K562 (cell line): ENCODE data around the gene GFOD2. TPM values are rescaled to one million over a fixed set of nuclear protein-coding genes. Genes with fewer than 3 reads are reported as not detected.

Experiments used
- ATAC-seq: fragments of 200-7000 bp; cut with Tn5 transposase; 3 replicates; pipeline ENCODE4 v1.9.1; 2020; ENCODE audit warnings: moderate library complexity
- BruUV-seq: library from RNA; stranded (reverse); fragments of 400-500 nt; replicated peaks from 2 replicates; lab custom pipeline; 2021; lab: Mats Ljungman, UMichigan
- CTCF ChIA-PET: fragments of 300-600 bp; formaldehyde crosslinking; extraction: SDS; loops from one replicate; lab custom pipeline; 2021; ENCODE audit warnings: low intra/inter-chr PET ratio; lab: Yijun Ruan, JAX
- POLR2A ChIA-PET: fragments of 300-600, 350-650 bp; sonication (Branson Sonifier 250); formaldehyde crosslinking; extraction: SDS; loops from one replicate; lab custom pipeline; 2021; ENCODE audit warnings: antibody characterized with exemption, inconsistent platforms; lab: Yijun Ruan, JAX
- DNase-seq, 4 experiments: peaks; one replicate each; pipeline versions ENCODE4 v3.0.0 to v3.0.0-alpha.2; 2011 to 2018; ENCODE audit warnings: low spot score in 3 of 4, mixed read lengths in 3 of 4; ENCODE audit errors: extremely low read depth in 1 of 4
- FAIRE-seq: peaks from 2 replicates; lab custom pipeline; 2011; peaks lifted over from hg19 to GRCh38; lab: Jason Lieb, UNC
- H2AFZ ChIP-seq: 2 replicates; pipeline ENCODE4 v1.6.0; 2011; ENCODE audit warnings: low read depth, low read length, control low read depth, inconsistent platforms
- H3K27ac ChIP-seq: fragments of 200-600 bp; 3 replicates; pipeline ENCODE4 v1.8.0; 2011; ENCODE audit warnings: low read depth, mild to moderate bottlenecking, control low read depth, inconsistent platforms, low read length, moderate library complexity, mixed read lengths; ENCODE audit errors: extremely low read depth
- H3K27me3 ChIP-seq, 2 experiments: fragments of 300-600 bp in 1 of 2; 2 replicates in 1 of 2; 3 replicates in 1 of 2; pipeline versions ENCODE4 v1.6.0 to v1.8.0; 2011; ENCODE audit warnings: inconsistent platforms in 2 of 2, low read length in 2 of 2, mild to moderate bottlenecking in 1 of 2, mixed read lengths in 1 of 2, moderate library complexity in 1 of 2; ENCODE audit not compliant: control insufficient read depth in 2 of 2, insufficient read depth in 2 of 2
- H3K36me3 ChIP-seq: fragments of 300-600 bp; 3 replicates; pipeline ENCODE4 v1.8.0; 2011; ENCODE audit warnings: mild to moderate bottlenecking, low read length, inconsistent platforms; ENCODE audit not compliant: control insufficient read depth, insufficient read depth
- H3K4me1 ChIP-seq, 2 experiments: fragments of 200-600 bp in 1 of 2; replicated peaks in 1 of 2; 2 replicates in 1 of 2; 3 replicates in 1 of 2; pipeline versions ENCODE4 v1.5.1 to v1.8.0; 2011; ENCODE audit warnings: inconsistent platforms in 2 of 2, low read length in 2 of 2, mild to moderate bottlenecking in 1 of 2, mixed read lengths in 1 of 2, moderate library complexity in 1 of 2; ENCODE audit not compliant: control insufficient read depth in 2 of 2, insufficient read depth in 2 of 2
- H3K4me2 ChIP-seq: 2 replicates; pipeline ENCODE4 v1.6.1; 2011; ENCODE audit warnings: low read length, control low read depth, inconsistent platforms, mixed read lengths; ENCODE audit not compliant: insufficient read depth
- H3K4me3 ChIP-seq: fragments of 200-600 bp; sonication (generic), shearing (Covaris generic); 2 replicates; pipeline ENCODE4 v1.5.1; 2016; ENCODE audit warnings: control low read depth, inconsistent platforms
- H3K79me2 ChIP-seq: fragments of 200-600 bp; 3 replicates; pipeline ENCODE4 v1.8.0; 2011; ENCODE audit warnings: low read length, inconsistent platforms; ENCODE audit not compliant: control insufficient read depth, insufficient read depth
- H3K9ac ChIP-seq, 2 experiments: 2 replicates each; pipeline versions ENCODE4 v1.6.0 to v1.6.1; 2011; ENCODE audit warnings: low read depth in 2 of 2, low read length in 2 of 2, control low read depth in 1 of 2, inconsistent platforms in 1 of 2, mild to moderate bottlenecking in 1 of 2, mixed read lengths in 1 of 2; ENCODE audit not compliant: insufficient read depth in 1 of 2
- H3K9me1 ChIP-seq: one replicate; pipeline ENCODE4 v1.6.0; 2011; ENCODE audit warnings: inconsistent platforms, mild to moderate bottlenecking, low read length, moderate library complexity; ENCODE audit not compliant: control insufficient read depth, insufficient read depth
- H3K9me3 ChIP-seq: replicated peaks from 2 replicates; pipeline ENCODE4 v1.5.1; 2011; ENCODE audit warnings: low read depth, low read length, inconsistent platforms; ENCODE audit not compliant: control insufficient read depth, insufficient read depth
- H4K20me1 ChIP-seq: replicated peaks from 2 replicates; pipeline ENCODE4 v1.6.1; 2011; ENCODE audit warnings: low read length, inconsistent platforms, mixed read lengths; ENCODE audit not compliant: control insufficient read depth, insufficient read depth
- CBFA2T3 ChIP-seq: fragments of 450-650 bp; IDR thresholded peaks from 2 replicates; pipeline ENCODE4 v1.6.1; 2017
- COPS2 ChIP-seq: fragments of 450-650 bp; conservative IDR thresholded peaks from 2 replicates; pipeline ENCODE4 v1.6.1; 2016; ENCODE audit warnings: mild to moderate bottlenecking, moderate library complexity
- CREB1 ChIP-seq, 2 experiments: sonication (generic) in 1 of 2; formaldehyde crosslinking in 1 of 2; IDR thresholded peaks; 2 replicates each; pipeline versions ENCODE4 v1.6.1 to v1.8.0; 2012 to 2022; ENCODE audit warnings: inconsistent platforms in 1 of 2, mild to moderate bottlenecking in 1 of 2, missing genetic modification reagents in 1 of 2, moderate library complexity in 1 of 2
- CSDE1 ChIP-seq, 2 experiments: fragments of 450-650 bp; IDR thresholded peaks; 2 replicates each; pipeline ENCODE4 v1.6.1; 2016; ENCODE audit warnings: mild to moderate bottlenecking in 1 of 2
- E2F4 ChIP-seq: sonication (generic); formaldehyde crosslinking; IDR thresholded peaks from 2 replicates; pipeline ENCODE4 v1.8.0; 2022; ENCODE audit warnings: mild to moderate bottlenecking, low read depth, missing genetic modification reagents
- E2F8 ChIP-seq: fragments of 450-650 bp; IDR thresholded peaks from 2 replicates; pipeline ENCODE4 v1.7.1; 2018; ENCODE audit warnings: mild to moderate bottlenecking, low read depth; ENCODE audit not compliant: partially characterized antibody
- ELK3 ChIP-seq: fragments of 450-650 bp; formaldehyde crosslinking; IDR thresholded peaks from 2 replicates; pipeline ENCODE4 v1.4.0; 2020; ENCODE audit warnings: mild to moderate bottlenecking
- HDAC1 ChIP-seq, 2 experiments: fragments of 450-650 bp; IDR thresholded peaks; 2 replicates each; pipeline ENCODE4 v1.6.1; 2016 to 2017; ENCODE audit warnings: inconsistent platforms in 1 of 2, mild to moderate bottlenecking in 1 of 2, moderate library complexity in 1 of 2
- HES1 ChIP-seq: fragments of 450-650 bp; IDR thresholded peaks from 2 replicates; pipeline ENCODE4 v1.6.1; 2016; ENCODE audit warnings: low read depth, mild to moderate bottlenecking, moderate library complexity
- MAZ ChIP-seq, 2 experiments: fragments of 450-650 bp in 1 of 2; sonication (generic) in 1 of 2; formaldehyde crosslinking; IDR thresholded peaks in 1 of 2; conservative IDR thresholded peaks in 1 of 2; 2 replicates each; pipeline versions ENCODE4 v1.4.0 to v1.5.0; 2020; ENCODE audit warnings: mild to moderate bottlenecking in 1 of 2, missing genetic modification reagents in 1 of 2
- TSC22D4 ChIP-seq: fragments of 450-650 bp; IDR thresholded peaks from 2 replicates; pipeline ENCODE4 v1.6.1; 2016; ENCODE audit warnings: missing genetic modification characterization, missing biosample characterization, control low read depth
- ZBTB43 ChIP-seq: sonication (generic); formaldehyde crosslinking; IDR thresholded peaks from 2 replicates; pipeline ENCODE4 v1.8.0; 2023; ENCODE audit warnings: mild to moderate bottlenecking, missing genetic modification reagents
- ZKSCAN3 ChIP-seq: fragments of 250-450 bp; sonication (Bioruptor Pico); IDR thresholded peaks from 2 replicates; pipeline ENCODE4 v1.4.0; 2020
- ZNF232 ChIP-seq: sonication (generic); formaldehyde crosslinking; IDR thresholded peaks from 2 replicates; pipeline ENCODE4 v1.8.0; 2022; ENCODE audit warnings: mild to moderate bottlenecking, missing genetic modification reagents
- WGBS: fragments of 100-300 bp; shearing (Covaris generic); methylation state at CpG from one replicate; pipeline ENCODE4 v1.1.6; 2016; ENCODE audit warnings: low coverage, mixed read lengths; ENCODE audit not compliant: insufficient coverage; ENCODE audit errors: missing lambda C conversion rate; 5-methylcytosine and 5-hydroxymethylcytosine counted together
- in situ Hi-C: fragments of 300-500 bp; cut with MboI; formaldehyde crosslinking; loops from 4 replicates; pipeline ENCODE4 v1.15.0; 2018; ENCODE audit warnings: inconsistent platforms, mixed read lengths
- intact Hi-C: fragments of 100-400 bp; cut with micrococcal nuclease; formaldehyde crosslinking; loops from 2 replicates; pipeline ENCODE4 v1.14.2; 2022
- polyA plus RNA-seq, 8 experiments: library from polyadenylated mRNA; depleted of rRNA in 4 of 8; stranded (reverse) in 5 of 8; unstranded in 3 of 8; fragments of >200 nt; fragmentation: Nextera tagmentation in 2 of 8; fragmentation: Illumina TruSeq in 1 of 8; extraction: Ambion mirVana in 2 of 8; extraction: Trizol in 1 of 8; gene quantifications; 2 replicates each; pipeline versions ENCODE4 v1.2.1 to v1.2.3, GENCODE V29; 2011 to 2014; ENCODE audit warnings: inconsistent platforms in 1 of 8, missing spikeins in 1 of 8
- total RNA-seq, 7 experiments: library from RNA; depleted of rRNA in 6 of 7; stranded (reverse); fragments of >200 nt in 6 of 7; fragmentation: Illumina TruSeq in 2 of 7; extraction: Trizol in 2 of 7; gene quantifications; 2 replicates each; pipeline versions ENCODE4 v1.2.1 to v1.2.3, GENCODE V29; 2011 to 2021; ENCODE audit warnings: low replicate concordance in 1 of 7

The GFOD2 gene
- total and polyA plus RNA-seq, 9 of the 15 experiments (the other 6 are each of a cell fraction or from before 2014, with no cell fraction given), result 1.9 to 15.8 (median 11.1) TPM

GRCh38 chr16:67730326-67730725 lies 11.2 kb upstream of the GFOD2 start (continued):
- TF ChIP-seq ELK3 (no peak), HES1 (no peak), CSDE1 (IDR thresholded peaks at IDR 0.05) (no peak), TSC22D4 (tag) (no peak), E2F8 (no peak)

- WGBS, result 97% methylated on average over 11 of the region's 14 CpGs
- Histone ChIP-seq H3K27ac (no peak overlapping the region), H3K4me3 (no peak overlapping the region), H3K27me3 (no peaks in the 10 kb centered on the region), H3K36me3 (peaks cover 69% of the 10 kb centered on the region; the same call in 2 of the 3 replicates), H2AFZ (no peak overlapping the region), H3K4me1 (peaks cover 0 to 11% of the 10 kb centered on the region in 2 experiments; a peak in 1 of 5 replicates), H3K79me2 (no peaks in the 10 kb centered on the region), H3K9ac (no peak overlapping the region; a peak in 1 of 4 replicates), H4K20me1 (0 out of 2 replicates have a peak, but pooled peaks cover under 1% of the 10 kb centered on the region), H3K9me3 (no peaks in the 10 kb centered on the region), H3K4me2 (no peak overlapping the region), H3K9me1 (no peaks in the 10 kb centered on the region)
- POLR2A ChIA-PET, result interaction anchor here (0.5 to 1.7 kb wide), 2 partner anchors 10 to 53 kb away, joined by 3 to 8 read pairs; partner anchors contain the start of gene GFOD2
- DNase-seq (no peak), ATAC-seq (no peak), FAIRE-seq (no peak)
- CTCF ChIA-PET, result no interaction called here
- intact Hi-C loops, result no loop called here
- in situ Hi-C loops, result no loop called here
- no TSS peak for BruUV-seq
- TF ChIP-seq COPS2, result no peak
- no peak for TF ChIP-seq ZKSCAN3
- no peak for TF ChIP-seq MAZ (CRISPR knock-in tag; conservative IDR thresholded peaks at IDR 0.05 in 1 of 2, IDR thresholded peaks at IDR 0.05 in 1 of 2)
- no peak for TF ChIP-seq CREB1 (IDR thresholded peaks at IDR 0.05)
- no peak for TF ChIP-seq CREB1 (CRISPR knock-in tag; IDR thresholded peaks at IDR 0.05)
- TF ChIP-seq ZBTB43, result no peak
- TF ChIP-seq E2F4 (CRISPR knock-in tag), result no peak
- no peak for TF ChIP-seq HDAC1 (IDR thresholded peaks at IDR 0.05)
- TF ChIP-seq ZNF232 (CRISPR knock-in tag), result no peak
- TF ChIP-seq CBFA2T3, result no peak
Measured at GRCh38 chr16:67729636-67730248, 10.6 kb upstream of the GFOD2 start.
